ENCODE data around the gene FALEC.

GRCh38 chr1:150479927-150480352 lies 35.6 kb upstream of the FALEC start:
- TF ChIP-seq CTCF (IDR thresholded peaks at IDR 0.05) (no peak), EP300 (IDR thresholded peaks at IDR 0.05) (no peak)
